Measurements from ENCODE around the gene OLR1.
A peak's percentile ranks its signal among the peaks of the same experiment; 100 is the strongest.
"Not testable (repeated sequence)": the region's sequence is repeated elsewhere in the genome, so short reads cannot be mapped to it uniquely, and the experiment has no call there.

Gene OLR1

GRCh38 chr12:10205220-10205807 lies 33.4 kb upstream of the OLR1 start:
- no peak for DNase-seq (ENCODE audit: low read depth)
- no peak for TF ChIP-seq CTCF (conservative IDR thresholded peaks at IDR 0.05; ENCODE audit: low read depth, low read length)
- H3K4me3 ChIP-seq (ENCODE audit: low read length) = no peak overlapping the region

GRCh38 chr12:10204495-10204894 lies 32.6 kb upstream of the OLR1 start:
- H3K4me3 ChIP-seq (ENCODE audit: low read length); DNase-seq (ENCODE audit: low read depth): not testable (repeated sequence)

GRCh38 chr12:10197879-10198278 lies 25.9 kb upstream of the OLR1 start:
- DNase-seq (ENCODE audit: low read depth) = no peak
- H3K4me3 ChIP-seq (ENCODE audit: low read length) = no peak overlapping the region
- TF ChIP-seq CTCF (conservative IDR thresholded peaks at IDR 0.05; ENCODE audit: low read depth, low read length) = no peak

- DNase-seq (ENCODE audit: low read depth) = no peak
- no peak overlapping the region for H3K4me3 ChIP-seq (ENCODE audit: low read length)
- no peak for TF ChIP-seq CTCF (conservative IDR thresholded peaks at IDR 0.05; ENCODE audit: low read depth, low read length)
Observed at GRCh38 chr12:10196210-10196609, 24.3 kb upstream of the OLR1 start.

GRCh38 chr12:10194160-10194670 lies 22.3 kb upstream of the OLR1 start:
- no peak for DNase-seq (ENCODE audit: low read depth)
- no peak overlapping the region for H3K4me3 ChIP-seq (ENCODE audit: low read length)
- no peak for TF ChIP-seq CTCF (conservative IDR thresholded peaks at IDR 0.05; ENCODE audit: low read depth, low read length)

- TF ChIP-seq CTCF (conservative IDR thresholded peaks at IDR 0.05; ENCODE audit: low read depth, low read length) = no peak
- peak; percentile 74 for DNase-seq (ENCODE audit: low read depth)
- no peak overlapping the region for H3K4me3 ChIP-seq (ENCODE audit: low read length)
Observed at GRCh38 chr12:10191865-10192264, 19.9 kb upstream of the OLR1 start.

GRCh38 chr12:10190558-10191388 lies 18.8 kb upstream of the OLR1 start:
- H3K4me3 ChIP-seq (ENCODE audit: low read length) = no peak overlapping the region
- TF ChIP-seq CTCF (conservative IDR thresholded peaks at IDR 0.05; ENCODE audit: low read depth, low read length) = peak; percentile 80
- DNase-seq (ENCODE audit: low read depth) = no peak

All from retinal pigment epithelial cell (primary cell).